Retinal pigment epithelial cell (primary cell): ENCODE results near the gene MYL12A.

Experiments
- DNase-seq: peaks from one replicate; pipeline ENCODE4 v3.0.0-alpha.2; 2010; ENCODE audit warnings: low read depth
- H3K4me3 ChIP-seq: 2 replicates; pipeline ENCODE4 v1.5.1; 2011; ENCODE audit warnings: mild to moderate bottlenecking, low read length, control low read depth, moderate library complexity
- TF ChIP-seq, protein P1 (sequence below): conservative IDR thresholded peaks from 2 replicates; pipeline ENCODE4 v1.5.1; 2011; ENCODE audit warnings: low read depth, low read length, control low read depth, inconsistent platforms

MYL12A gene

DNA sequence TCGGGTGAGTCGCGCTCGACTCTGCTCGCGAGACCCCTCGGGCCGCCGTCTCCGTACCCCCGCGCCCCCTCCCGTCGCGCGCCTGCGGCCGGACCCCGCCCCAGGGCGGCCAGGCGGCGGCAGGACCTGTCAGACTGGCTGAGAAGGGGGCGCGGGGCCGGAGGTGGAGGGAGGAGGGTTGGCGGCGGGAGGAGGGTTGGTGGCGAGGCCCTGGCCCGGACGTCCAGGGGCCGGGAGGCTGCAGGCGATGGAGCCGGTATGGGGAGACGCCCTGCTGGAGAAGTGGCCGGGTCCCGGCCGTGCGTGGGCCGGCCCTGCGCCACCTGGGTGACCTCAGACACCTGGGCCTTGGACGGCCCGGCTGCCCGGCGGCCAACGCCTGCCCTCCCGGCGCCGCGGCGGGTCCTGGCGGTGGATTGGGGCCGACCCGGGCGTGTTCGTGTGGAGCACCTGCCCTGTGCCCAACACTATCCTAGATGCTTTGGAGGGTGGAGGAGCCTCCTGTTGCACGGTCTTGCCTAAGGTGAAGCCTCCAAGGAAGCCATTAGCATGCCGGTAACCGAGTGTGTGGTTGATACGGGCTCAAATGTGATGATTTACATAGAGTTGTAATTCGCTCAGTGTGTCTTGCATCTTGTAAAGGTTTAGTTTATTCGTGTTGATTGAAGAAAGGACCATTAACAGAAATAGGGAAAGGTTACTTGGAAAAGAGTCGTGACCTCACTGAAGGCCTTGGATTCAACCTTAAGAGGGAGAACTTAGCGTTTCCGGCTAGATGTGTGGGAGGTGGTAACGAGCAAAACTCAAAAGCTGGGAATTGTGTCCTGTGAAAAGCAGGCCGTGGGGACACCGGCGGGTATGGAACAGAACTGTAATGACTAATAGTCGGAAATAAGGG, 14.9 kb downstream of the MYL12A start:
- TF ChIP-seq, protein P1, sequence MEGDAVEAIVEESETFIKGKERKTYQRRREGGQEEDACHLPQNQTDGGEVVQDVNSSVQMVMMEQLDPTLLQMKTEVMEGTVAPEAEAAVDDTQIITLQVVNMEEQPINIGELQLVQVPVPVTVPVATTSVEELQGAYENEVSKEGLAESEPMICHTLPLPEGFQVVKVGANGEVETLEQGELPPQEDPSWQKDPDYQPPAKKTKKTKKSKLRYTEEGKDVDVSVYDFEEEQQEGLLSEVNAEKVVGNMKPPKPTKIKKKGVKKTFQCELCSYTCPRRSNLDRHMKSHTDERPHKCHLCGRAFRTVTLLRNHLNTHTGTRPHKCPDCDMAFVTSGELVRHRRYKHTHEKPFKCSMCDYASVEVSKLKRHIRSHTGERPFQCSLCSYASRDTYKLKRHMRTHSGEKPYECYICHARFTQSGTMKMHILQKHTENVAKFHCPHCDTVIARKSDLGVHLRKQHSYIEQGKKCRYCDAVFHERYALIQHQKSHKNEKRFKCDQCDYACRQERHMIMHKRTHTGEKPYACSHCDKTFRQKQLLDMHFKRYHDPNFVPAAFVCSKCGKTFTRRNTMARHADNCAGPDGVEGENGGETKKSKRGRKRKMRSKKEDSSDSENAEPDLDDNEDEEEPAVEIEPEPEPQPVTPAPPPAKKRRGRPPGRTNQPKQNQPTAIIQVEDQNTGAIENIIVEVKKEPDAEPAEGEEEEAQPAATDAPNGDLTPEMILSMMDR = no peak
- H3K4me3 ChIP-seq = peak overlapping the region; percentile 94
- no peak for DNase-seq

DNA sequence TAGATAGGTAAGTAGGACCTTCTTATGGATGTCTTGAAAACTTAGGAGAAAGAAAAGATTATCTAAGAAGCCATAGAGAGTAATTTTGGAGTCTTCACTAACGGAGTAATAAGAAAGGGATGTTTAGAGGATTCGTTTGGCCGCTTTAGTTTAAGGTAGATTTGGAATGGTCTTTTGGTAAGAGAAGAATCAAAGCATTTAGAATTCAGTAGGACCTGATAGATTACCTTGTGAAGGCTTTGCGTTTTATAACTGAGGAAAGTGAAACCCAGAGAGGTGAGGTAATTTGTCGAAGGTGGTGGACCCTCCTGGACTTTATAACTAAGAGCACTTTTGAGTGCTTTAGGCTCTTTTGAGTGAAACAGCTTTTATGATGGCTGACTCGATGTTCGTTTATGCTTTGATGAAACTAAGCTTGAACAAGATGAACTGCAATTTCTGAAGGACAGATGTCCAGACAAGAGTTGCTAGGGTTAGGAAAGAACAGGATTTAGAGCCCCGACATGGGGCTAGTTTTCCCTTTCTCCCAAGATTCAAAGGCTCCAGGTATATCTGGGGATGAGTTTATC, 15.6 kb downstream of the MYL12A start:
- TF ChIP-seq, protein P1 = no peak
- peak overlapping the region; percentile 94 for H3K4me3 ChIP-seq
- no peak for DNase-seq

DNA sequence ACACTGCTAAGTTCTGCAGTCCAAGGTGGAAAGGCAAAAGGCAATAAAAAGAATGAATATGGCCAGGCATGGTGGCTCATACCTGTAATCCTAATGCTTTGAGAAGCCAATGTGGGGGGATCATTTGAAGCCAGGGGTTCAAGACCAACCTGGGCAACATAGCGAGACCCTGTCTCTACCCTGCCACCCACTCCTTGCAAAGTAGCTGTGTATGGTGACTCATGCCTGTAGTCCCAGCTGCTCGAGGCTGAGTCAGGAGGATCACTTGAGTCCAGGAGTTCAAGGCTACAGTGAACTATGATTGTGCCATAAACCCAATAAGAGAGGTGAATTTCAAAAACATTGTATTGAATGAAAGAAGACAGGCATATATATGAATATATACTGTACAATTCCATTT, 16.8 kb downstream of the MYL12A start:
- no peak for DNase-seq
- H3K4me3 ChIP-seq = peak overlapping the region; percentile 94
- TF ChIP-seq, protein P1 = no peak

DNA sequence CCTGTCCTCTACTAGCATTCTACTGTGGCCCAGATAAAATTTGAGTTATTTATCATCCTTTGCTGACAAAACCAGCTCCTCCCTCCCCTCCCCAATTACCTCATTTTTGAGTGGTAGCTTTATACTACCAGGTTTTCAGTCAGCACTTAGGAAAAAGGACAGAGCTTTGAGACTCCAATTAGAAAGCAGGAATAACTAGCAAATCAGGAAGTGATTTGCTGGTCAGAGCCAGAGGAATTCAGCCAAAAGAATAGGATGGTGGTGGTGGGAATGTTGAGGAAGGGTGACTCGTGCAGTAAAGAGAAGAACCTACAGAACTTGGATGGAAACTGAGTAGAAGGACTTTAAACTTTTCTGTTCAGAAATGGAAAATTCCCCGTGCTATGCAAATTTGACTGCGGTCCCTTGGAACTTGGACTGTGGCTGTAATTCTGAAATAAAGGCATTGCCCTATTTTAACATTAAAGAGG, 18.0 kb downstream of the MYL12A start:
- peak overlapping the region; percentile 19 for H3K4me3 ChIP-seq
- TF ChIP-seq, protein P1 = no peak
- no peak for DNase-seq

DNA sequence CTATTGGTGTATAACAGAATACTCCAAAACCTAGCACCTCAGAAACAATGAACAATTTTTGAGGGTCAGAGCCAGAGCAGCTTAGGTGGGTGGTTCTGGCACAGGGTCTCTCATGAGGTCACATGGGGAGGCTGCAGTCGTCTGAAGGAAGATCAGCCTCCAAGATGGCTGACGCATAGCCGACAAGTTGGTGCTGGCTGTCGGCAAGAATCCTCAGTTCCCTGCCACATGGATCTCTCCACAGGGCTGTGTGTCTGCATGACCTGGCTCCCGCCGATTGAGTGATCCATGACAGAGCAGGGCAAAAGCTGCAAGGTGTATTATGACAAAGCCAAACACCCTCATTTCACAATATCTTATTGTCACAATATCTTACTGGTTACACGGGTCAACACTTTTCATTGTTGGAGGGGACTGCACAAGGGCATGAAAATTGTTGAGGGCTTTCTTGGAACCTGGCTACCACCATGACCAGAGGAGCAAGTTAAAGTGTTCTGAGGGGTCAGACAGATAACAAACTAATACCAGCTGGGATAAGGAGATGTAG, 18.5 kb downstream of the MYL12A start:
- no peak for DNase-seq
- TF ChIP-seq, protein P1 = no peak
- no peak overlapping the region for H3K4me3 ChIP-seq

DNA sequence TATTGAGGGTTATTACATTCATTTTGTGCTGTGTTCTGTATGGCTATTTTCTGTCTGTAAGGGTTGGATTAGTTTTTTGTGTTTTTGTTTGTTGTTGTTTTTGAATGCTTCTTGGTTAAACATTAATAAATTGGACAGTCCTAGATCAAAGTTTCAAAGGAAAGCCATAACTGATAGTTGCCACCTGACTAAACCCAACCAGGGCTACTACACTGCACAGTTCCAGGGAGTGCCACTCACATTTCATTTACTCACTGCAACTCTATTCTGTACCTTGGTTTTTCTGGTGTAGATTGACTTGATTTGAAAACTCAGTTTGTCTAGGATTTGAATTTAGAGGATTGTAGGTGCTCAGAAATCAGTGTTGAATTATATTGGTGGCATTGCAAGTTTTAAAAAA, 20.7 kb downstream of the MYL12A start:
- H3K4me3 ChIP-seq = no peak overlapping the region
- no peak for DNase-seq
- TF ChIP-seq, protein P1 = no peak
